ENCODE measurements around the gene NLRP7. TPM values are rescaled to one million over a fixed set of nuclear protein-coding genes. Genes with fewer than 3 reads are reported as not detected.

Gene NLRP7
- polyA plus RNA-seq, 4 donors, result 0.03 TPM; not detected in 3

DNA sequence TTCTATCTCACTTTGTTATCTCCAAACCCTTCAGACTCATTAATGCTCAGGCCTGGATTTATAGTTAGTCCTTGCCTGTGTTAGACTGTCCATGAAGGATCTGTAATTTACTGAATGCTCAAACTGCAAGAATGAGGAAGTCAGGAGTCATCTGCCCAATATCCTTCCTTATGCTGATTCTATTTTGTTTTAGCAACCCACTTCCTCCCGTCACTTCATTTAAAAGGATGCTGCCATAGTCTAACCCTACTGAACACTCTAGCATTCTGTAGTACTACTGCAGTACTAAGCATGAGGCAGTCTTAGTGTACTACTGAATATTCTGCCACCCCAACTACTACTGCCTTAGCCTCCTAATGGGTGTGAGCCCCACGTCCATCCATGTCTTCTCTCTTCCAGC is 71.8 kb downstream of the NLRP7 start:
- no peak for DNase-seq (ENCODE audit: low read depth in 4 of 4, low spot score in 3 of 4)

DNA sequence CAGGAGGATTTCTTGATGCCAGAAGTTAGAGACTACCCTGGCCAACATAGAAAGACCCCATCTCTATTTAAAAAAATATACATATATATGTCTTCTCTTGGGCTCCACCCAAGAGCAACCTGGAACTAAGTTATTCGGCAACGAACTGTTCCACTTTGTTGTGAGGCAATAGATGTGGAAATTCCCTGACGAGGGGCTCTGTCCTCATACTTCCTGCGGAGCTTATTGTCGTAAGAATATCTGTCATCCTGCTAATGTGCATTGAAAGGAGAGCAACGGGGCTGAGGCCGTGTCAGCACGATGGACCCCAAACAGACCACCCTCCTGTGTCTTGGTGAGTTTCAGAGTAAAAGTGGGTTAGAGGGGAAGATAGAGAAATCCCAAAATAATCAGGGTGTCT is 73.3 kb downstream of the NLRP7 start, which contains the start of gene FCAR:
Gene FCAR (plus strand): TSS at position 246 of the 400 bp plus-strand sequence. CDS start 55 bp downstream, at position 301.
- no peak for DNase-seq (ENCODE audit: low read depth in 4 of 4, low spot score in 3 of 4)

Other genes with a start within 250 kb of the NLRP7 start
- not detected for gene KIR3DL3, start 223.1 kb downstream of the NLRP7 start, polyA plus RNA-seq (ENCODE audit: insufficient read length in 4 of 4)
- not detected for gene KIR2DL3, start 209.0 kb downstream of the NLRP7 start, polyA plus RNA-seq (ENCODE audit: insufficient read length in 4 of 4)
- gene KIR2DL1, start 177.7 kb downstream of the NLRP7 start, polyA plus RNA-seq (ENCODE audit: insufficient read length in 4 of 4), result under 1 TPM in 1 of 4 donors, not detected in 3; 0.06 TPM
- under 1 TPM in 1 of 4 donors, not detected in 3; 0.05 TPM for gene KIR2DL4, start 143.9 kb downstream of the NLRP7 start, polyA plus RNA-seq (ENCODE audit: insufficient read length in 4 of 4)
- not detected for gene KIR3DL1, start 131.1 kb downstream of the NLRP7 start, polyA plus RNA-seq (ENCODE audit: insufficient read length in 4 of 4)
- gene KIR2DS4, start 114.9 kb downstream of the NLRP7 start, polyA plus RNA-seq (ENCODE audit: insufficient read length in 4 of 4), result not detected
- gene KIR3DL2, start 97.1 kb downstream of the NLRP7 start, polyA plus RNA-seq (ENCODE audit: insufficient read length in 4 of 4), result not detected
- under 1 TPM in 3 of 4 donors, not detected in 1; 0.17 to 0.49 (median 0.30) TPM for gene FCAR, start 73.3 kb downstream of the NLRP7 start, polyA plus RNA-seq (ENCODE audit: insufficient read length in 4 of 4)
- gene NCR1, start 41.4 kb downstream of the NLRP7 start, polyA plus RNA-seq (ENCODE audit: insufficient read length in 4 of 4), result under 1 TPM in 2 of 4 donors, not detected in 2; 0.10 to 0.22 TPM
- gene NLRP2, start 18.8 kb upstream of the NLRP7 start, polyA plus RNA-seq (ENCODE audit: insufficient read length in 4 of 4), result 10 to 100 TPM in 3 of 4 donors, 1 to 10 TPM in 1; 5.6 to 22.0 (median 17.8) TPM
- 1 to 10 TPM in 1 of 4 donors, under 1 TPM in 3; 0.35 to 1.2 (median 0.50) TPM for gene GP6, start 90.7 kb upstream of the NLRP7 start, polyA plus RNA-seq (ENCODE audit: insufficient read length in 4 of 4)
- 10 to 100 TPM; 14.6 to 19.8 (median 17.8) TPM for gene RDH13, start 115.6 kb upstream of the NLRP7 start, polyA plus RNA-seq (ENCODE audit: insufficient read length in 4 of 4)
- 10 to 100 TPM; 45.5 to 62.7 (median 55.4) TPM for gene EPS8L1, start 128.3 kb upstream of the NLRP7 start, polyA plus RNA-seq (ENCODE audit: insufficient read length in 4 of 4)
- gene PPP1R12C, start 170.1 kb upstream of the NLRP7 start, polyA plus RNA-seq (ENCODE audit: insufficient read length in 4 of 4), result 100 to 1,000 TPM in 1 of 4 donors, 10 to 100 TPM in 3; 67.6 to 103 (median 74.7) TPM
- 1 to 10 TPM; 2.9 to 6.0 (median 4.4) TPM for gene TNNT1, start 201.7 kb upstream of the NLRP7 start, polyA plus RNA-seq (ENCODE audit: insufficient read length in 4 of 4)
- gene TNNI3, start 210.2 kb upstream of the NLRP7 start, polyA plus RNA-seq (ENCODE audit: insufficient read length in 4 of 4), result 1 to 10 TPM; 3.1 to 5.3 (median 3.9) TPM
- 10 to 100 TPM in 1 of 4 donors, 1 to 10 TPM in 3; 8.1 to 10.9 (median 8.3) TPM for gene DNAAF3, start 219.1 kb upstream of the NLRP7 start, polyA plus RNA-seq (ENCODE audit: insufficient read length in 4 of 4)
- under 1 TPM; 0.13 to 0.56 (median 0.29) TPM for gene SYT5, start 232.8 kb upstream of the NLRP7 start, polyA plus RNA-seq (ENCODE audit: insufficient read length in 4 of 4)